WTC11 (cell line): ENCODE results near the gene GABRG3. TPM values are rescaled to one million over a fixed set of nuclear protein-coding genes. Genes with fewer than 3 reads are reported as not detected.

Experiments used
- ATAC-seq: fragments of 200-7000 bp; cut with Tn5 transposase; 2 replicates; pipeline ENCODE4 v1.10.0; 2021; ENCODE audit warnings: mild to moderate bottlenecking, moderate library complexity
- CTCF ChIA-PET: fragments of 300-600 bp; sonication (Branson Sonifier 250); formaldehyde crosslinking; loops from one replicate; lab custom pipeline; 2021; ENCODE audit warnings: antibody characterized with exemption; lab: Charles Lee
- POLR2A ChIA-PET: fragments of 350-600 bp; sonication (Branson Sonifier 250); formaldehyde crosslinking; loops from one replicate; lab custom pipeline; 2021; ENCODE audit warnings: antibody characterized with exemption; lab: Charles Lee
- DNase-seq: peaks from one replicate; pipeline ENCODE4 v3.0.0; 2021; ENCODE audit warnings: low spot score
- H3K27ac Mint-ChIP-seq: 2 replicates; pipeline ENCODE4 v1.8.0; 2021; ENCODE audit warnings: mixed read lengths
- H3K27me3 Mint-ChIP-seq: 2 replicates; pipeline ENCODE4 v1.8.0; 2021; ENCODE audit warnings: low read depth, mild to moderate bottlenecking, moderate library complexity, mixed read lengths
- H3K36me3 Mint-ChIP-seq: 2 replicates; pipeline ENCODE4 v1.8.0; 2021; ENCODE audit warnings: mixed read lengths
- H3K4me1 Mint-ChIP-seq: 2 replicates; pipeline ENCODE4 v1.8.0; 2022; ENCODE audit warnings: mixed read lengths
- H3K4me3 Mint-ChIP-seq: 2 replicates; pipeline ENCODE4 v1.8.0; 2021; ENCODE audit warnings: mild to moderate bottlenecking, moderate library complexity, mixed read lengths
- H3K9me3 Mint-ChIP-seq: 2 replicates; pipeline ENCODE4 v1.8.0; 2021; ENCODE audit warnings: mixed read lengths
- ATF3 ChIP-seq: sonication (generic); formaldehyde crosslinking; conservative IDR thresholded peaks from 2 replicates; pipeline ENCODE4 v1.8.1; 2022; ENCODE audit warnings: mild to moderate bottlenecking, missing genetic modification reagents
- ATF6 ChIP-seq: sonication (generic); formaldehyde crosslinking; IDR thresholded peaks from 2 replicates; pipeline ENCODE4 v1.8.1; 2023; ENCODE audit warnings: mild to moderate bottlenecking, missing genetic modification reagents
- CBFB ChIP-seq: sonication (generic); formaldehyde crosslinking; IDR thresholded peaks from 2 replicates; pipeline ENCODE4 v1.8.1; 2022; ENCODE audit warnings: mild to moderate bottlenecking, low read depth, missing genetic modification reagents
- E2F5 ChIP-seq: sonication (generic); formaldehyde crosslinking; IDR thresholded peaks from 2 replicates; pipeline ENCODE4 v1.8.1; 2022; ENCODE audit warnings: mild to moderate bottlenecking, moderate library complexity, missing genetic modification reagents
- ELF4 ChIP-seq: sonication (generic); formaldehyde crosslinking; IDR thresholded peaks from 2 replicates; pipeline ENCODE4 v1.8.1; 2022; ENCODE audit warnings: low read depth, mild to moderate bottlenecking, moderate library complexity, missing genetic modification reagents
- FOXP1 ChIP-seq: sonication (generic); formaldehyde crosslinking; IDR thresholded peaks from 2 replicates; pipeline ENCODE4 v1.8.0; 2022; ENCODE audit warnings: missing genetic modification reagents, mild to moderate bottlenecking, moderate library complexity, borderline replicate concordance
- GRHL2 ChIP-seq: fragments of 250-450 bp; sonication (Bioruptor Pico); IDR thresholded peaks from 2 replicates; pipeline ENCODE4 v1.8.0; 2022; ENCODE audit warnings: mild to moderate bottlenecking, moderate library complexity; ENCODE audit not compliant: insufficient replicate concordance, severe bottlenecking
- GTF2I ChIP-seq: fragments of 250-450 bp; sonication (Bioruptor Pico); conservative IDR thresholded peaks from 2 replicates; pipeline ENCODE4 v1.4.0; 2021; ENCODE audit warnings: mild to moderate bottlenecking
- MYBL2 ChIP-seq: sonication (generic); formaldehyde crosslinking; IDR thresholded peaks from 2 replicates; pipeline ENCODE4 v1.8.1; 2023; ENCODE audit warnings: mild to moderate bottlenecking, moderate library complexity, missing genetic modification reagents
- NFATC4 ChIP-seq: fragments of 250-450 bp; sonication (Bioruptor Pico); IDR thresholded peaks from 2 replicates; pipeline ENCODE4 v1.9.0; 2021; ENCODE audit warnings: mild to moderate bottlenecking
- NFYB ChIP-seq: sonication (generic); formaldehyde crosslinking; conservative IDR thresholded peaks from 2 replicates; pipeline ENCODE4 v1.8.0; 2022; ENCODE audit warnings: low read depth, missing genetic modification reagents
- NR3C1 ChIP-seq: sonication (generic); formaldehyde crosslinking; conservative IDR thresholded peaks from 2 replicates; pipeline ENCODE4 v1.8.1; 2023; ENCODE audit warnings: low read depth, mild to moderate bottlenecking, missing genetic modification reagents
- OVOL2 ChIP-seq: fragments of 250-450 bp; sonication (Bioruptor Pico); IDR thresholded peaks from 2 replicates; pipeline ENCODE4 v1.9.0; 2021; ENCODE audit warnings: mild to moderate bottlenecking, borderline replicate concordance
- RELA ChIP-seq: sonication (generic); formaldehyde crosslinking; IDR thresholded peaks from 2 replicates; pipeline ENCODE4 v1.8.1; 2022; ENCODE audit warnings: missing genetic modification reagents, mild to moderate bottlenecking, borderline replicate concordance
- SMAD4 ChIP-seq: sonication (generic); formaldehyde crosslinking; IDR thresholded peaks from 2 replicates; pipeline ENCODE4 v1.8.0; 2022; ENCODE audit warnings: mild to moderate bottlenecking, missing genetic modification reagents
- TCF7 ChIP-seq: sonication (generic); formaldehyde crosslinking; IDR thresholded peaks from 2 replicates; pipeline ENCODE4 v1.8.0; 2022; ENCODE audit warnings: mild to moderate bottlenecking, low read depth, missing genetic modification reagents, moderate library complexity
- ZNF138 ChIP-seq: sonication (generic); formaldehyde crosslinking; conservative IDR thresholded peaks from 2 replicates; pipeline ENCODE4 v1.8.1; 2022; ENCODE audit warnings: mild to moderate bottlenecking, moderate library complexity, missing genetic modification reagents
- ZNF396 ChIP-seq: fragments of 250-450 bp; sonication (Bioruptor Pico); IDR thresholded peaks from 2 replicates; pipeline ENCODE4 v1.8.0; 2021; ENCODE audit warnings: mild to moderate bottlenecking, moderate library complexity, borderline replicate concordance
- ZNF416 ChIP-seq: fragments of 250-450 bp; sonication (Bioruptor Pico); IDR thresholded peaks from 2 replicates; pipeline ENCODE4 v1.9.0; 2021; ENCODE audit warnings: mild to moderate bottlenecking, inconsistent platforms
- ZNF671 ChIP-seq: fragments of 250-450 bp; sonication (Bioruptor Pico); IDR thresholded peaks from 2 replicates; pipeline ENCODE4 v1.8.0; 2021; ENCODE audit warnings: mild to moderate bottlenecking
- total RNA-seq: library from RNA; stranded (reverse); gene quantifications from 3 replicates; pipeline ENCODE4 v1.2.3, GENCODE V29; 2021
- TF ChIP-seq, protein P1 (sequence below): sonication (generic); formaldehyde crosslinking; IDR thresholded peaks from 2 replicates; pipeline ENCODE4 v1.8.1; 2023; ENCODE audit warnings: mild to moderate bottlenecking, missing genetic modification reagents, moderate library complexity
- TF ChIP-seq, protein P2 (sequence below): sonication (generic); formaldehyde crosslinking; IDR thresholded peaks from 2 replicates; pipeline ENCODE4 v1.8.1; 2023; ENCODE audit warnings: mild to moderate bottlenecking, missing genetic modification reagents, moderate library complexity
- TF ChIP-seq, protein P3 (sequence below): sonication (generic); formaldehyde crosslinking; IDR thresholded peaks from 2 replicates; pipeline ENCODE4 v1.8.1; 2023; ENCODE audit warnings: mild to moderate bottlenecking, missing genetic modification reagents
- TF ChIP-seq, protein P4 (sequence below): sonication (generic); formaldehyde crosslinking; IDR thresholded peaks from 2 replicates; pipeline ENCODE4 v1.8.1; 2022; ENCODE audit warnings: missing genetic modification reagents, borderline replicate concordance
- TF ChIP-seq, protein P5 (sequence below): sonication (generic); formaldehyde crosslinking; conservative IDR thresholded peaks from 2 replicates; pipeline ENCODE4 v1.8.1; 2023; ENCODE audit warnings: mild to moderate bottlenecking, low read depth, missing genetic modification reagents, moderate library complexity

The GABRG3 gene
- total RNA-seq, 1 experiment from 2014 or later: 0.72 TPM

DNA sequence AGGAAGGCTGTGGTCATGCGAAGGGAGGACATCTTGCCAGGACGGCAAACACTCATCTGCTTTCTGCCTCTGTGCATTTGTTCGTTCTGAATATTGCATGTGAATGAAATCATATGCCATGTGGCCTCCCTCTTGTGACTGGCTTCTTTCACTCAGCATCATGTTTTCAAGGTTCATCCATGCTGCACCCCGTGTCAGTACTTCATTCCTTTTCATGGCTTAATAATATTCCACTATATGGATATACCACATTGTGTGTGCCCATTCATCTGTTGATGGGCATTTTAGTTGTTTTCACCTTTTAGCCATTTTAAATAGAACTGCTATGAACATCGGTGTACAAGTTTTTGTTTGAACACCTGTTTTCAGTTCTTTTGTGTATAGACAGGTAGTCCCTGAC lies 118.7 kb downstream of the GABRG3 start:
- ChIA-PET CTCF (interaction anchor here (1.2 kb wide), 1 partner anchor 30 kb away, joined by 3 read pairs; no protein-coding TSS in a partner anchor), POLR2A (no interaction called here)
- no peak overlapping the region for H3K4me3 Mint-ChIP-seq
- DNase-seq (no peak), ATAC-seq (no peak)
- H3K27me3 Mint-ChIP-seq: no peaks in the 10 kb centered on the region
- H3K9me3 Mint-ChIP-seq: peaks cover 9% of the 10 kb centered on the region
- 0 out of 2 replicates have a peak, but pooled peaks cover 6% of the 10 kb centered on the region for H3K36me3 Mint-ChIP-seq
- H3K4me1 Mint-ChIP-seq: peaks cover 26% of the 10 kb centered on the region
- TF ChIP-seq ATF3 (CRISPR knock-in tag) (no peak), NFYB (no peak), MYBL2 (CRISPR knock-in tag) (no peak), GTF2I (peak; percentile 52; the same call in 1 of the 2 replicates), OVOL2 (CRISPR knock-in tag) (no peak), RELA (no peak)
- TF ChIP-seq, protein P1, sequence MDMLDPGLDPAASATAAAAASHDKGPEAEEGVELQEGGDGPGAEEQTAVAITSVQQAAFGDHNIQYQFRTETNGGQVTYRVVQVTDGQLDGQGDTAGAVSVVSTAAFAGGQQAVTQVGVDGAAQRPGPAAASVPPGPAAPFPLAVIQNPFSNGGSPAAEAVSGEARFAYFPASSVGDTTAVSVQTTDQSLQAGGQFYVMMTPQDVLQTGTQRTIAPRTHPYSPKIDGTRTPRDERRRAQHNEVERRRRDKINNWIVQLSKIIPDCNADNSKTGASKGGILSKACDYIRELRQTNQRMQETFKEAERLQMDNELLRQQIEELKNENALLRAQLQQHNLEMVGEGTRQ: no peak
- TF ChIP-seq, all 79 proteins: peak for 1
- H3K27ac Mint-ChIP-seq: no peak overlapping the region

- ATAC-seq (no peak), DNase-seq (no peak)
- ChIA-PET CTCF (no interaction called here), POLR2A (no interaction called here)
- Mint-ChIP-seq H3K4me1 (peaks cover 26% of the 10 kb centered on the region), H3K9me3 (peaks cover 9% of the 10 kb centered on the region), H3K4me3 (no peak overlapping the region), H3K27ac (no peak overlapping the region), H3K36me3 (0 out of 2 replicates have a peak, but pooled peaks cover 6% of the 10 kb centered on the region), H3K27me3 (no peaks in the 10 kb centered on the region)
- TF ChIP-seq GRHL2 (CRISPR knock-in tag): no peak
- TF ChIP-seq, protein P2, sequence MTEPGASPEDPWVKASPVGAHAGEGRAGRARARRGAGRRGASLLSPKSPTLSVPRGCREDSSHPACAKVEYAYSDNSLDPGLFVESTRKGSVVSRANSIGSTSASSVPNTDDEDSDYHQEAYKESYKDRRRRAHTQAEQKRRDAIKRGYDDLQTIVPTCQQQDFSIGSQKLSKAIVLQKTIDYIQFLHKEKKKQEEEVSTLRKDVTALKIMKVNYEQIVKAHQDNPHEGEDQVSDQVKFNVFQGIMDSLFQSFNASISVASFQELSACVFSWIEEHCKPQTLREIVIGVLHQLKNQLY: no peak
- no peak for TF ChIP-seq E2F5 (CRISPR knock-in tag)
- TF ChIP-seq, protein P3, sequence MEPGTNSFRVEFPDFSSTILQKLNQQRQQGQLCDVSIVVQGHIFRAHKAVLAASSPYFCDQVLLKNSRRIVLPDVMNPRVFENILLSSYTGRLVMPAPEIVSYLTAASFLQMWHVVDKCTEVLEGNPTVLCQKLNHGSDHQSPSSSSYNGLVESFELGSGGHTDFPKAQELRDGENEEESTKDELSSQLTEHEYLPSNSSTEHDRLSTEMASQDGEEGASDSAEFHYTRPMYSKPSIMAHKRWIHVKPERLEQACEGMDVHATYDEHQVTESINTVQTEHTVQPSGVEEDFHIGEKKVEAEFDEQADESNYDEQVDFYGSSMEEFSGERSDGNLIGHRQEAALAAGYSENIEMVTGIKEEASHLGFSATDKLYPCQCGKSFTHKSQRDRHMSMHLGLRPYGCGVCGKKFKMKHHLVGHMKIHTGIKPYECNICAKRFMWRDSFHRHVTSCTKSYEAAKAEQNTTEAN: no peak
- TF ChIP-seq, protein P4, sequence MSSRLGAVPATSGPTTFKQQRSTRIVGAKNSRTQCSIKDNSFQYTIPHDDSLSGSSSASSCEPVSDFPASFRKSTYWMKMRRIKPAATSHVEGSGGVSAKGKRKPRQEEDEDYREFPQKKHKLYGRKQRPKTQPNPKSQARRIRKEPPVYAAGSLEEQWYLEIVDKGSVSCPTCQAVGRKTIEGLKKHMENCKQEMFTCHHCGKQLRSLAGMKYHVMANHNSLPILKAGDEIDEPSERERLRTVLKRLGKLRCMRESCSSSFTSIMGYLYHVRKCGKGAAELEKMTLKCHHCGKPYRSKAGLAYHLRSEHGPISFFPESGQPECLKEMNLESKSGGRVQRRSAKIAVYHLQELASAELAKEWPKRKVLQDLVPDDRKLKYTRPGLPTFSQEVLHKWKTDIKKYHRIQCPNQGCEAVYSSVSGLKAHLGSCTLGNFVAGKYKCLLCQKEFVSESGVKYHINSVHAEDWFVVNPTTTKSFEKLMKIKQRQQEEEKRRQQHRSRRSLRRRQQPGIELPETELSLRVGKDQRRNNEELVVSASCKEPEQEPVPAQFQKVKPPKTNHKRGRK: no peak
- TF ChIP-seq ZNF396 (CRISPR knock-in tag): no peak
- no peak for TF ChIP-seq ZNF138 (CRISPR knock-in tag)
- TF ChIP-seq NFATC4 (CRISPR knock-in tag): no peak
- TF ChIP-seq NR3C1: no peak
- TF ChIP-seq, protein P5, sequence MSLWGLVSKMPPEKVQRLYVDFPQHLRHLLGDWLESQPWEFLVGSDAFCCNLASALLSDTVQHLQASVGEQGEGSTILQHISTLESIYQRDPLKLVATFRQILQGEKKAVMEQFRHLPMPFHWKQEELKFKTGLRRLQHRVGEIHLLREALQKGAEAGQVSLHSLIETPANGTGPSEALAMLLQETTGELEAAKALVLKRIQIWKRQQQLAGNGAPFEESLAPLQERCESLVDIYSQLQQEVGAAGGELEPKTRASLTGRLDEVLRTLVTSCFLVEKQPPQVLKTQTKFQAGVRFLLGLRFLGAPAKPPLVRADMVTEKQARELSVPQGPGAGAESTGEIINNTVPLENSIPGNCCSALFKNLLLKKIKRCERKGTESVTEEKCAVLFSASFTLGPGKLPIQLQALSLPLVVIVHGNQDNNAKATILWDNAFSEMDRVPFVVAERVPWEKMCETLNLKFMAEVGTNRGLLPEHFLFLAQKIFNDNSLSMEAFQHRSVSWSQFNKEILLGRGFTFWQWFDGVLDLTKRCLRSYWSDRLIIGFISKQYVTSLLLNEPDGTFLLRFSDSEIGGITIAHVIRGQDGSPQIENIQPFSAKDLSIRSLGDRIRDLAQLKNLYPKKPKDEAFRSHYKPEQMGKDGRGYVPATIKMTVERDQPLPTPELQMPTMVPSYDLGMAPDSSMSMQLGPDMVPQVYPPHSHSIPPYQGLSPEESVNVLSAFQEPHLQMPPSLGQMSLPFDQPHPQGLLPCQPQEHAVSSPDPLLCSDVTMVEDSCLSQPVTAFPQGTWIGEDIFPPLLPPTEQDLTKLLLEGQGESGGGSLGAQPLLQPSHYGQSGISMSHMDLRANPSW: no peak
- TF ChIP-seq ZNF416 (CRISPR knock-in tag): no peak
- no peak for TF ChIP-seq SMAD4 (CRISPR knock-in tag)
- no peak for TF ChIP-seq FOXP1 (CRISPR knock-in tag)
- no peak for TF ChIP-seq ZNF671 (CRISPR knock-in tag)
- TF ChIP-seq ELF4 (CRISPR knock-in tag): no peak
- TF ChIP-seq TCF7 (CRISPR knock-in tag): no peak
- no peak for TF ChIP-seq CBFB (CRISPR knock-in tag)
- no peak for TF ChIP-seq ATF6 (CRISPR knock-in tag)
Observed at GRCh38 chr15:27091270-27091940, 120.4 kb downstream of the GABRG3 start.
